MM.1S (cell line): ENCODE data around the gene YY1AP1.

ENCODE experiments used
- CTCF ChIP-seq: fragments of 300-600 bp; sonication (generic); IDR thresholded peaks from 2 replicates; pipeline ENCODE4 v1.5.1; 2016; ENCODE audit warnings: antibody characterized with exemption, low read length, mixed read lengths
- EZH2phosphoT487 ChIP-seq: fragments of 300-600 bp; sonication (generic); IDR thresholded peaks from 2 replicates; pipeline ENCODE4 v1.6.1; 2018; ENCODE audit warnings: antibody characterized with exemption, low read length

DNA sequence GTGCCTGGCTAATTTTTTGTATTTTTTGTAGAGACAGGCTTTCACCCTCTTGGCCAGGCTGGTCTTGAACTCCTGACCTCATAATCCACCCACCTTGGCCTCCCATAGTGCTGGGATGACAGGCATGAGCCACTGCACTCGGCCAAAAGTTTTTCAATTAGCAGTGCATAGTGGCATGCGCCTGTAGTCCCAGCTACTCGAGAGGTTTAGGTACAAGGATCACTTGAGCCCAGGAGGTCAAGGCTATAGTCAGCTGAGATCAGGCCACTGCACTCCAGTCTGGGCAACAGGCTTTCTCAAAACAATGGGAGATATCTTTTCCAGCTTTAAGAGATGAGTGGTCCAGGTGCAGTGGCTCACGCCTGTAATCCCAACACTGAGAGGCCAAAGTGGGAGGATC is 31.1 kb upstream of the YY1AP1 start:
- TF ChIP-seq CTCF (no peak), EZH2phosphoT487 (no peak)
